K562 (cell line): ENCODE measurements around the gene DOCK7. TPM values are rescaled to one million over a fixed set of nuclear protein-coding genes. Genes with fewer than 3 reads are reported as not detected.

Experiments
- CREB1 ChIP-seq, 2 experiments: sonication (generic) in 1 of 2; formaldehyde crosslinking in 1 of 2; IDR thresholded peaks; 2 replicates each; pipeline versions ENCODE4 v1.6.1 to v1.8.0; 2012 to 2022; ENCODE audit warnings: inconsistent platforms in 1 of 2, mild to moderate bottlenecking in 1 of 2, missing genetic modification reagents in 1 of 2, moderate library complexity in 1 of 2
- CTBP1 ChIP-seq: fragments of 450-650 bp; IDR thresholded peaks from 2 replicates; pipeline ENCODE4 v1.6.1; 2016; ENCODE audit warnings: borderline replicate concordance
- EHMT2 ChIP-seq: fragments of 450-650 bp; IDR thresholded peaks from 2 replicates; pipeline ENCODE4 v1.6.1; 2018; ENCODE audit warnings: antibody characterized with exemption
- HEY1 ChIP-seq: fragments of 250-450 bp; sonication (Bioruptor Pico); IDR thresholded peaks from 2 replicates; pipeline ENCODE4 v1.5.0; 2020; ENCODE audit warnings: mild to moderate bottlenecking, moderate library complexity, borderline replicate concordance
- MAFG ChIP-seq: fragments of 450-650 bp; conservative IDR thresholded peaks from 2 replicates; pipeline ENCODE4 v1.6.1; 2016; ENCODE audit warnings: missing genetic modification characterization, missing compliant biosample characterization
- RBM17 ChIP-seq: fragments of 200-400 bp; formaldehyde crosslinking; IDR thresholded peaks from 2 replicates; pipeline ENCODE4 v1.6.1; 2017; ENCODE audit warnings: low read depth, mild to moderate bottlenecking, low read length, borderline replicate concordance
- SOX6 ChIP-seq: fragments of 450-650 bp; IDR thresholded peaks from 2 replicates; pipeline ENCODE4 v1.6.1; 2014; ENCODE audit warnings: mild to moderate bottlenecking
- TAF15 ChIP-seq: fragments of 200-400 bp; formaldehyde crosslinking; IDR thresholded peaks from 2 replicates; pipeline ENCODE4 v1.6.1; 2017; ENCODE audit warnings: mild to moderate bottlenecking, low read depth, low read length, moderate library complexity
- TBL1XR1 ChIP-seq, 2 experiments: IDR thresholded peaks; 2 replicates each; pipeline ENCODE4 v1.6.1; 2012; ENCODE audit warnings: improper control_type of control experiment in 2 of 2, low read length in 2 of 2, mild to moderate bottlenecking in 1 of 2
- ZNF146 ChIP-seq: IDR thresholded peaks from one replicate; pipeline ENCODE4 v1.6.1; 2018; ENCODE audit warnings: missing compliant biosample characterization; ENCODE audit not compliant: unreplicated experiment
- ZNF253 ChIP-seq: fragments of 250-450 bp; sonication (Bioruptor Pico); conservative IDR thresholded peaks from 2 replicates; pipeline ENCODE4 v1.6.1; 2021; ENCODE audit warnings: mild to moderate bottlenecking
- ZNF586 ChIP-seq: fragments of 450-650 bp; formaldehyde crosslinking; conservative IDR thresholded peaks from 2 replicates; pipeline ENCODE4 v1.4.0; 2020; ENCODE audit warnings: mild to moderate bottlenecking, moderate library complexity
- polyA plus RNA-seq, 8 experiments: library from polyadenylated mRNA; depleted of rRNA in 4 of 8; stranded (reverse) in 5 of 8; unstranded in 3 of 8; fragments of >200 nt; fragmentation: Nextera tagmentation in 2 of 8; fragmentation: Illumina TruSeq in 1 of 8; extraction: Ambion mirVana in 2 of 8; extraction: Trizol in 1 of 8; gene quantifications; 2 replicates each; pipeline versions ENCODE4 v1.2.1 to v1.2.3, GENCODE V29; 2011 to 2014; ENCODE audit warnings: inconsistent platforms in 1 of 8, missing spikeins in 1 of 8
- total RNA-seq, 7 experiments: library from RNA; depleted of rRNA in 6 of 7; stranded (reverse); fragments of >200 nt in 6 of 7; fragmentation: Illumina TruSeq in 2 of 7; extraction: Trizol in 2 of 7; gene quantifications; 2 replicates each; pipeline versions ENCODE4 v1.2.1 to v1.2.3, GENCODE V29; 2011 to 2021; ENCODE audit warnings: low replicate concordance in 1 of 7
- TF ChIP-seq, protein P1 (sequence below): fragments of 250-450 bp; sonication (Bioruptor Pico); IDR thresholded peaks from 2 replicates; pipeline ENCODE4 v1.5.0; 2021; ENCODE audit warnings: mild to moderate bottlenecking, borderline replicate concordance
- TF ChIP-seq, protein P2 (sequence below), 3 experiments: fragments of 200-800 bp in 1 of 3; sonication (Bioruptor generic) in 1 of 3; sonication (generic) in 1 of 3; formaldehyde crosslinking in 1 of 3; IDR thresholded peaks; 2 replicates each; pipeline versions ENCODE4 v1.6.1 to v1.8.0; 2016 to 2022; ENCODE audit warnings: mild to moderate bottlenecking in 2 of 3, missing compliant biosample characterization in 2 of 3, missing genetic modification characterization in 2 of 3, missing genetic modification reagents in 1 of 3
- TF ChIP-seq, protein P3 (sequence below): sonication (generic); formaldehyde crosslinking; IDR thresholded peaks from 2 replicates; pipeline ENCODE4 v1.8.1; 2023; ENCODE audit warnings: mild to moderate bottlenecking, missing genetic modification reagents, moderate library complexity
- TF ChIP-seq, protein P4 (sequence below): IDR thresholded peaks from 3 replicates; pipeline ENCODE4 v1.6.1; 2011; ENCODE audit warnings: borderline replicate concordance, mild to moderate bottlenecking; ENCODE audit not compliant: insufficient read length, insufficient read depth
- TF ChIP-seq, protein P5 (sequence below): fragments of 250-450 bp; sonication (Bioruptor Pico); IDR thresholded peaks from 2 replicates; pipeline ENCODE4 v1.8.0; 2022; ENCODE audit warnings: inconsistent platforms, mild to moderate bottlenecking, moderate library complexity, borderline replicate concordance

DOCK7 gene
- total and polyA plus RNA-seq, 9 of the 15 experiments (the other 6 are each of a cell fraction or from before 2014, with no cell fraction given), result 4.9 to 35.1 (median 12.6) TPM

DNA sequence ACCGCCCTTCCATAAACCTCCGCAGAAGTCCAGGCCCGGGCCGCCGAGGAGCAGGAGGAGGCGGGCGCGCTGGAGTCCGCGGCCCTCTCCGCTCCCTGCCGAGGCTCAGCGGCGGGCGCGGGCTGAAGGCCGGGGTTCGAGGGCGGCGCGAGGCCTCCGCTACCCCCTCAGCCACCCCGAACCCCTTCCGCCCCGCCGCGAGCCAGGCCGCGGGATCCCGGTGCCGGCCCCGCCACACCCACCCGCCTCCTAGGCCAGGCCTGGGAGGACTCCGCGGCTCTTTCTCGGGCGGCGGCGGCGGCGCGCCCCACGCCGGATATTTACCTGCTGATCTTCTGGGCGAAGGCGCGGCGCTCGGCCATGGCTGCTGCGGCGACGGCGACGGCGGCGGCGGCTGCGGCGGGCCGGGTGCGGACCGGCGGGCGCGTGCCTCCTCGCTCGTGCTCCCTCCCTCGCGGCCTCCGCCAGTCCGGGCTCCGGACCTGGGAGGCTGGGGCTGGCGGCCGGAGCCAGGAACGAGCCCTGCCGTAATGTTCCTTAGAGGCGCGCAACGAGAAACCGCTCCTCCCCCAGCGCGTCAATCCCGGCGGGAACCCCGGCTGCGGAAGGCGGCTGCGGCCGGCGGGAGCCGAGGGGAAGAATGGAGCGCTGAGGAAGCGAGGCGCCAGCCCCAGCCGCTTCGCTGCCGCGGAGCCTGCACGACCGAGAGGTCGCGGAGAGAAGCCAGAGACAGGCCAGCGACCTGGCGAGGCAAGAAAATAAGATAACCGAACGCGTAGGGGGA lies at the start of gene DOCK7 (continued):
- TF ChIP-seq CTBP1, result peak; percentile 72; the same call in 1 of the 2 replicates
- TF ChIP-seq MAFG (tag), result no peak
- no peak for TF ChIP-seq TAF15
- no peak for TF ChIP-seq ZNF146 (CRISPR knock-in tag)
- TF ChIP-seq, protein P1, sequence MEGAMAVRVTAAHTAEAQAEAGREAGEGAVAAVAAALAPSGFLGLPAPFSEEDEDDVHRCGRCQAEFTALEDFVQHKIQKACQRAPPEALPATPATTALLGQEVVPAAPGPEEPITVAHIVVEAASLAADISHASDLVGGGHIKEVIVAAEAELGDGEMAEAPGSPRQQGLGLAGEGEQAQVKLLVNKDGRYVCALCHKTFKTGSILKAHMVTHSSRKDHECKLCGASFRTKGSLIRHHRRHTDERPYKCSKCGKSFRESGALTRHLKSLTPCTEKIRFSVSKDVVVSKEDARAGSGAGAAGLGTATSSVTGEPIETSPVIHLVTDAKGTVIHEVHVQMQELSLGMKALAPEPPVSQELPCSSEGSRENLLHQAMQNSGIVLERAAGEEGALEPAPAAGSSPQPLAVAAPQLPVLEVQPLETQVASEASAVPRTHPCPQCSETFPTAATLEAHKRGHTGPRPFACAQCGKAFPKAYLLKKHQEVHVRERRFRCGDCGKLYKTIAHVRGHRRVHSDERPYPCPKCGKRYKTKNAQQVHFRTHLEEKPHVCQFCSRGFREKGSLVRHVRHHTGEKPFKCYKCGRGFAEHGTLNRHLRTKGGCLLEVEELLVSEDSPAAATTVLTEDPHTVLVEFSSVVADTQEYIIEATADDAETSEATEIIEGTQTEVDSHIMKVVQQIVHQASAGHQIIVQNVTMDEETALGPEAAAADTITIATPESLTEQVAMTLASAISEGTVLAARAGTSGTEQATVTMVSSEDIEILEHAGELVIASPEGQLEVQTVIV, result 0 out of 2 replicates have a peak, but pooled peaks have one; percentile 29
- TF ChIP-seq HEY1 (CRISPR knock-in tag), result no peak
- TF ChIP-seq ZNF586, result no peak
- TF ChIP-seq, protein P2, sequence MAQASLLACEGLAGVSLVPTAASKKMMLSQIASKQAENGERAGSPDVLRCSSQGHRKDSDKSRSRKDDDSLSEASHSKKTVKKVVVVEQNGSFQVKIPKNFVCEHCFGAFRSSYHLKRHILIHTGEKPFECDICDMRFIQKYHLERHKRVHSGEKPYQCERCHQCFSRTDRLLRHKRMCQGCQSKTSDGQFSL (CRISPR knock-in tag; IDR thresholded peaks at IDR 0.05), result peak; percentile 65
- TF ChIP-seq, protein P2 (tag; IDR thresholded peaks at IDR 0.05), result no peak
- no peak for TF ChIP-seq CREB1 (IDR thresholded peaks at IDR 0.05)
- no peak for TF ChIP-seq CREB1 (CRISPR knock-in tag; IDR thresholded peaks at IDR 0.05)
- TF ChIP-seq, protein P3, sequence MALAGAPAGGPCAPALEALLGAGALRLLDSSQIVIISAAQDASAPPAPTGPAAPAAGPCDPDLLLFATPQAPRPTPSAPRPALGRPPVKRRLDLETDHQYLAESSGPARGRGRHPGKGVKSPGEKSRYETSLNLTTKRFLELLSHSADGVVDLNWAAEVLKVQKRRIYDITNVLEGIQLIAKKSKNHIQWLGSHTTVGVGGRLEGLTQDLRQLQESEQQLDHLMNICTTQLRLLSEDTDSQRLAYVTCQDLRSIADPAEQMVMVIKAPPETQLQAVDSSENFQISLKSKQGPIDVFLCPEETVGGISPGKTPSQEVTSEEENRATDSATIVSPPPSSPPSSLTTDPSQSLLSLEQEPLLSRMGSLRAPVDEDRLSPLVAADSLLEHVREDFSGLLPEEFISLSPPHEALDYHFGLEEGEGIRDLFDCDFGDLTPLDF, result peak; percentile 69; the same call in 1 of the 2 replicates
- TF ChIP-seq EHMT2, result no peak
- peak; percentile 29; the same call in 1 of the 2 replicates for TF ChIP-seq SOX6
- no peak for TF ChIP-seq ZNF253
- TF ChIP-seq, protein P4, sequence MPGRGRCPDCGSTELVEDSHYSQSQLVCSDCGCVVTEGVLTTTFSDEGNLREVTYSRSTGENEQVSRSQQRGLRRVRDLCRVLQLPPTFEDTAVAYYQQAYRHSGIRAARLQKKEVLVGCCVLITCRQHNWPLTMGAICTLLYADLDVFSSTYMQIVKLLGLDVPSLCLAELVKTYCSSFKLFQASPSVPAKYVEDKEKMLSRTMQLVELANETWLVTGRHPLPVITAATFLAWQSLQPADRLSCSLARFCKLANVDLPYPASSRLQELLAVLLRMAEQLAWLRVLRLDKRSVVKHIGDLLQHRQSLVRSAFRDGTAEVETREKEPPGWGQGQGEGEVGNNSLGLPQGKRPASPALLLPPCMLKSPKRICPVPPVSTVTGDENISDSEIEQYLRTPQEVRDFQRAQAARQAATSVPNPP, result no peak
- no peak for TF ChIP-seq TBL1XR1 (IDR thresholded peaks at IDR 0.05; ENCODE audit: low read length in 2 of 2)
- TF ChIP-seq, protein P5, sequence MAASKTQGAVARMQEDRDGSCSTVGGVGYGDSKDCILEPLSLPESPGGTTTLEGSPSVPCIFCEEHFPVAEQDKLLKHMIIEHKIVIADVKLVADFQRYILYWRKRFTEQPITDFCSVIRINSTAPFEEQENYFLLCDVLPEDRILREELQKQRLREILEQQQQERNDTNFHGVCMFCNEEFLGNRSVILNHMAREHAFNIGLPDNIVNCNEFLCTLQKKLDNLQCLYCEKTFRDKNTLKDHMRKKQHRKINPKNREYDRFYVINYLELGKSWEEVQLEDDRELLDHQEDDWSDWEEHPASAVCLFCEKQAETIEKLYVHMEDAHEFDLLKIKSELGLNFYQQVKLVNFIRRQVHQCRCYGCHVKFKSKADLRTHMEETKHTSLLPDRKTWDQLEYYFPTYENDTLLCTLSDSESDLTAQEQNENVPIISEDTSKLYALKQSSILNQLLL (CRISPR knock-in tag), result no peak
- no peak for TF ChIP-seq RBM17
